C4-2B (cell line): ENCODE measurements around the gene RFX2.

ENCODE experiments used
- CTCF ChIP-seq: fragments of 450-650 bp; conservative IDR thresholded peaks from 2 replicates; pipeline ENCODE4 v1.5.1; 2017; ENCODE audit warnings: mild to moderate bottlenecking
- ZFX ChIP-seq: fragments of 450-650 bp; IDR thresholded peaks from 2 replicates; pipeline ENCODE4 v1.6.1; 2017

- TF ChIP-seq CTCF (no peak), ZFX (no peak)
These were observed 63.0 kb downstream of the RFX2 start for GRCh38 chr19:6047256-6047655.
